ENCODE measurements around the gene NUP50.
A peak's percentile ranks its signal among the peaks of the same experiment; 100 is the strongest.

The NUP50 gene, protein sequence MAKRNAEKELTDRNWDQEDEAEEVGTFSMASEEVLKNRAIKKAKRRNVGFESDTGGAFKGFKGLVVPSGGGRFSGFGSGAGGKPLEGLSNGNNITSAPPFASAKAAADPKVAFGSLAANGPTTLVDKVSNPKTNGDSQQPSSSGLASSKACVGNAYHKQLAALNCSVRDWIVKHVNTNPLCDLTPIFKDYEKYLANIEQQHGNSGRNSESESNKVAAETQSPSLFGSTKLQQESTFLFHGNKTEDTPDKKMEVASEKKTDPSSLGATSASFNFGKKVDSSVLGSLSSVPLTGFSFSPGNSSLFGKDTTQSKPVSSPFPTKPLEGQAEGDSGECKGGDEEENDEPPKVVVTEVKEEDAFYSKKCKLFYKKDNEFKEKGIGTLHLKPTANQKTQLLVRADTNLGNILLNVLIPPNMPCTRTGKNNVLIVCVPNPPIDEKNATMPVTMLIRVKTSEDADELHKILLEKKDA

DNA sequence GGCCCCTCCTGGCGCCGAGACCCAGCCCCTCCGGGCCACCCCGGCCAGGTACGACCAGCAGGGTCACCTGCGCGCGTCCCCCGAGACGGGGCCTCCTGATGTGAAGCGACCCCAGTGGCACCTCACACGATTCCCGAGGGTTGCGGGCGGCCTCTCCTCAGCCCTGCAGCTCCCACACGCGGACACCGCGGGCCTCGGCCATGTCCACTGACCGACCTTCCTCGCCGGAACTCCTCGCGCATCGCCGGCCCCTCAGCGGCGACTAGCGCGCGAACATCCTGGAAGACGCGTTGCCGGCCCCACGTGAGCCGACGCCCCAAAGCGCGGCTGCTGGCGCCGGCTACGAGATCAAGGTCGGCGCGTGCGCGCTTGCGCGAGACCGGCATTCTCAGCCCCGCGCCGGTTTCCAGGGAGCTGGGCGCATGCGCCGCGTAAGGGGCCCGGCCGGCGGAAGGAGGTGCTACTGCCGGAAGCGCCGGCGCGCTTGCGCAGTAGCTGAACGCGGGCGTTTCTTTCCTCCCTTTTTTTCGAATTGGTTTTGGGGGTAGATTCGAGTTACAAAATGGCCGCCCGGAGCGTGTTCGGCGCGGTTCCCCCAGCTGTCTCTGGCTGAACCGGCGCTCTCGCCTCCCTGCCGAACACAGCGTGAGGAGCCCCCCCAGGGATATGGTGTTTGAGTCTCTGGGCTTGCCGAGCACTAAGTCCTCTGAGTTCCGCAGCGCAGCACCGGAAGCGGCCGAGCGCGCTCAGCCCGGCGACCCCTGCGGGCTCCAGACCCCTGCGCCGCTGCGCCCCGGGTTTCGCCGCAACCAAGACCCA lies at the start of gene NUP50:
Gene NUP50 (plus strand): TSS at position 475 of the 819 bp plus-strand sequence. CDS start 4,253 bp downstream, outside the sequence.
- peak; percentile 59 for DNase-seq

DNA sequence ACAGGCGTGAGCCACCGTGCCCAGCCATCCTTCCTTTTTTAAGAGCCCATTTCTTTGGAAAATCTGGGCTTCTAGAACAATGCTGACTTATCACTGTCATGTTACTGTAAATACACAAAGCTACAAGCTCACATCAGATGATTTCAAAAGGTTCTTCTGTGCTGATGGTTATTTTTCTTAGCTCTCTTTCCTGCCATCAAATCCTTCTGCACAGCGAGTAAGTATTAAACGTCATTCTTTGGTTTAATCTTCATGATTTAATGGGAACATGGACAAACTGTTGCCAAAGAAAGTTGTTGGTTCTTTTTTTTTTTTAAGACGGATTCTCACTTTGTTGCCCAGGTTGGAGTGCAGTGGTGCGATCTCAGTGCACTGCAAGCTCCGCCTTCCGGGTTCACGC lies 43.3 kb upstream of the NUP50 start:
- DNase-seq = no peak

DNA sequence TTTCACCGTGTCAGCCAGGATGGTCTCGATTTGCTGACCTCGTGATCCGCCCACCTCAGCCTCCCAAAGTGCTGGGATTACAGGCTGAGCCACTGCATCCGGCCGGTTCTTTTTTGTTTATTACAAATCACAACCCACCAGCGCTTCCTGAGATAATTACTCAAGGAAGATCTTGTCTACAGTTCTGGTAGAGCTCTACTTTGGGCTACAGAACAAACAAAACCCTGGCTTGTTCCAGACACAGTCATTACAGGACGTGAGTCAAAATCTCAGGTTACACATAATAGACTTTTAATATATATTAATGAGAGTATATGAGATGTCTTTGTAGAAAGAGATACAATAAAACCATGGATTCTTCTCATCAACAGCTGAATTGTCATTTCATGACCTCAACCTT lies 42.8 kb upstream of the NUP50 start:
- DNase-seq = no peak

DNA sequence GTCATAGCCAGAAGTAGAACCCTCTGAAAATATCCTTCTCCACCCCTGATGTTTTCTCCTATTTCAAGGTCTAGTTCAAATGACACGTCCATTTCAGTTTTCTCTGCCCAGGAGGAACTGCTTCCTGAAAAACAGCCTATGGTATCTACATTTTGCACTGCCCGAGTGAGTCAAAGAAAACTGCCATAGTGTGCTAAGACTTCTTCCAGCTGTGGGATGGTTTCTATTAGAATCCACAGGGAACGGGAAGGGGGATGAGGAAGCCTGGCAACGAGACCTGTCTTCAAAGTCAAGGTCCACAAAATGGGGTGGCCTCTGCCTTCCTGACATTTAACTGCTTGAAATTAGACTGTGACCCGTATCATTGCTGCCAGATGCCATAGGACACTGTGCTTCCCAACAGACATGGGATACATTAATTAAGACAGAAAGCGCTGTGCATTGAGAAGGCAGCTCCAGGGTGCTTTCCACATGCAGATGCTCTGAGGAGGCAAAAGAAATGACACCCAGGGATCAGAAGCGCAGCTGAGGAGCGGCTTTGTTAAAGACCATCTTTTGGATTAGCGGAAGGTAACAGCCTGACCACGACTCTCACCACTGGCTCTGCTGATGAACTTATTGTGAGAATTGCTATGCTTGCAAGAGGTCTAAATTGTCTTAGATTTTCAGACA lies 39.4 kb upstream of the NUP50 start:
- no peak for DNase-seq

DNA sequence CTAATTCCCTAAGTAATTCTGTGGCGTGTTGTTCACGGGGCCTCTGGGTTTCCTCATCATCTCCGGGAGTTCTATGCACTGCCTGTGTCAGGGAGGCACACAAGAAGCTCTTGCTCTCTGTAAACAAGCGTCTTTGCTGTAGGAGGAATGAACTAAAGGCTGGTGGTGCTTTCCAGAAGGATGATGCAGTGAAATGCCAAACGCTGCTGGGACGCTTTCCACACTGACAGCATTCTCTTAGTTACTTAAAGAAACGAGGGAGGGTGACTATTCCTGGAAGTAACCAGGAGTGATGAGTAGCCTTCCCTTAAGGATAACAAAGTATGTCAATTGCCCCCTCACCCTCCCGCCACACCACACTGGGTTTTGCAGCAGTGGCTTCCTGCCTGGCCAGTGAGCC lies 38.5 kb upstream of the NUP50 start:
- DNase-seq = no peak

DNA sequence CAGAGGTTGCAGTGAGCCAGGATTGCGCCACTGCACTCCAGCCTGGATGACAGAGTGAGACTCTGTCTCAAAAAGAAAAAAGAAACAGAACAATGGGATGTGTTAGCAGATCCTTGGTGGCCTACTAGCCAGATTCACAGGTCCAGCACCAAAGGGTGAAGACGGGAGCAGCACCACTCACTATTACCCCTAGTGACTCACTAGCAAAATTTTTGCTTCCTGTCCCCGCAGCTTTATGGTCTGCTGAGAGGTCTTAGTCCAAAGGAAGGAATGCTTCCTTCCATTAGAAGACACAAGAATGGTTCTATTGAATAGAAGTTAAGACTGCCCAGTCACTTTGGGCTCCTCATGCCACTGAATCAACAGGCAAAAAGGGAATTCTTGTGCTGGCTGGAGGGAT lies 35.9 kb upstream of the NUP50 start:
- DNase-seq = no peak

DNA sequence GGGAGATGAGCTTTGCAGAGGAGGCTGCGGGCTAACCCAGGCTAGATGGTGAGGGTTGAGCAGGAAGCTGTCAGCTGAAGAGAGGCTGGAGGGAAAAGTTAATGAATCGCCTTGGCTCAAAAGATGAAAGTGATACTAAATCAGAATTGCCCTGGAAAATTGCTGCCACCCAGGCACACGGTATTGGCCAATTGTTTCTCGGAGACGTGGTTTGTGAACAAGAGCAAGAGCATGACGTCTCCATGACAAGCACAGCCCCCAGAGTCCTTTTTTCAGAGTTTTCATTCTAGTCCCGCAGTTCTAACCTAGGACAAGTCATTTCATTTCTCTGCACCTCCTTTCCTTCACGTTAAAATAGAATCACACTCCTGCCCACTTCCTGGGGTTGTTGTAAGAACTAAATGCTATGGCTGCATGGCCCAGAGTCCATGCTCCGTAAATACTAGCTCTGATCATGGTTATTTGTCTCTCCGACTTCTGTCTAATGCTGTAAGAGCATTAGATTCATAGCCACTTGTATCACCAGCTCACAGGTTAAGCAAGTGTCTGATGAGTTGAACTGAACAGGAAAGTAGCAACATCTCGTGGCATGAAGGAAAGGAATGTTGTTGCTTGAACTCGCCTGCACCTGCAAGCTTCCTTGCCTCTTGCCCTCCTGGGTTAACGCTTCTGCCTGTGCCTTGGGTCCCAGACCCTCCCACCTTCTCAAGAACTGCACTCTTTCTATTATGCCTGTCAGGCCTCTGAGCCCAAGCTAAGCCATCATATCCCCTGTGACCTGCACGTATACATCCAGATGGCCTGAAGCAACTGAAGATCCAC lies 33.8 kb upstream of the NUP50 start:
- DNase-seq = no peak

DNA sequence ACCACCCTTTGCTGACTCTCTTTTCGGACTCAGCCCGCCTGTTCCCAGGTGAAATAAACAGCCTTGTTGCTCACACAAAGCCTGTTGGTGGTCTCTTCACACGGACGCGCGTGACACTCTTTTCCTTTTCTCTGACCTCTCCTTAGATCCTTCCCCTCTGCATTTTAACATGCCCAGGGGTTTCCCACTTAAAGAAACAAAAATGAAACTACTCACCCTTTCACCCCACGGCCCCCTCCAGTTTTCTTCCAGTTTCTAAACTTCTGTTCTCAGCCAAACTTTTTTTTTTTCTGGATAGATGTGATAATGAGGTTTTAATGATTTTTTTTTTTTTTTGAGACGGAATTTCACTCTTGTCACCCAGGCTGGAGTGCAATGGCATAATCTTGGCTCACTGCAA lies 32.8 kb upstream of the NUP50 start:
- DNase-seq = no peak

DNA sequence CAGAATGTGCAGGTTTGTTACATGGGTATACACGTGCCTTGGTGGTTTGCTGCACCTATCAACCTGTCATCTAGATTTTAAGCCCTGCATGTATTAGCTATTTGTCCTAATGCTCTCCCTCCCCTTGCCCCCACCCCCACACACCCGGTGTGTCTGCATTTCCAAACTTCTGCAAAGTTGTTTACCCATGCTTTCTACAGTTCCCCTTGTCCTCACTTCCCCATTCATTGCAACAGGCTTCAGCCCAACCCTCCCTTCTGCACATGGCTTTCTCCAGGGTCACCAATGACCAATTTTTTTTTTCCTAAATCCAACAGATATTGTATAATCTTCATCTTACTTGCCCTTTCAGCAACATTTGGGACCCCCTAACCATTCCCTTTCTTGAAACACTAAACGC lies 32.0 kb upstream of the NUP50 start:
- no peak for DNase-seq

DNA sequence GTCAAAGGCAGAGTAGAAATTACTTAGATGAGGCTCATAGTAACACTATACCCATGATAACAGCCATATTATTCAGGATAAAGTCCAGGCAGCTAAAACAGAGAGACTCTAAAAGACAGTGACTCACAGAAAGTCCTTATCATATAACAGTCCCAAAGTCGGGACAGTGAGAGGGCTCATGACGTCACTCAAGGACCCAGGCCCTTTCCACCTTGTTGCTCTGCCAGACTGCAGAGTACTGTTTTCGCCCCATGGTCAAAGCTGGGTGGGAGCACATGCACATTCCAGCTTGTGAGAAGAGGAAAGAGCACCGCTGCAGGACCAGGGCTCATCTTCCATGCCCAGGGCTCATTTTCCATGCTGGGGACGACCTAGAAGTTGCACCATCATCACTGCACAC lies 29.4 kb upstream of the NUP50 start:
- DNase-seq = no peak

DNA sequence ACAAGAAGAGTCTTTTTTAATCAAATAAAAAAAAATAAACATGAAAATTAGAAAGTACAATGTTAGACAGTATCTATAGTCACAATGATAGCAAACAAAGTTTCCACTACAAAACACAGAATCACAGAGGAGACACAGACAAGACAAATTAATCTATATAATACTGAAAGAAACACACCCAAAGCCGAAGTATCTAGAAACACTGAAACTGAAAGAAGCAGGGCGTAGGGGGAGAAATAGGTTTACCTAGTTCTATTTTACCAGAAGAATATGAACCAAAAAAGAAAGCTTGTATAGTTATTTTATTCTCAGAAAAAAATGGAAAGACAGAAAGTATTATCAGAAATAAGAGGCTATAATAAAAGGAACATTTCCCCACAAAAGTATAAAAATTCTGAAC lies 27.1 kb upstream of the NUP50 start:
- DNase-seq = no peak

DNA sequence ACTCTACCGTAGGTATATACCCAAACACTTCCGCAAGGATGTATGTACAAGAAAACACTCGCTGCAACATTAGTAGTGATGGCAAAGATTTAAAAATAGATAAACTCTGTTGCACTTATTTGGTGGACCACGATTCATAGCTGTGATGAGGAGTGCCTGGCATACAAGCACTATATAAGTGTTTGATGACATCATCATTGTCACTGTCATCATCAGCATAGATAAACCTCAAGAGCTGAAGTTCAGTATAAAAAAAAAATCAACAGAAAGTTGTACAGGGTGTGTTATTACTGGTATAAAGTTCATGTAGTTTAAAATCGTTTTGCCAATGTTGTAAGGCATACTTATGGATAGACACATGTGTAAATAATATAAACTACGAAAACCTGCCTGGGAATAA lies 24.0 kb upstream of the NUP50 start:
- no peak for DNase-seq

DNA sequence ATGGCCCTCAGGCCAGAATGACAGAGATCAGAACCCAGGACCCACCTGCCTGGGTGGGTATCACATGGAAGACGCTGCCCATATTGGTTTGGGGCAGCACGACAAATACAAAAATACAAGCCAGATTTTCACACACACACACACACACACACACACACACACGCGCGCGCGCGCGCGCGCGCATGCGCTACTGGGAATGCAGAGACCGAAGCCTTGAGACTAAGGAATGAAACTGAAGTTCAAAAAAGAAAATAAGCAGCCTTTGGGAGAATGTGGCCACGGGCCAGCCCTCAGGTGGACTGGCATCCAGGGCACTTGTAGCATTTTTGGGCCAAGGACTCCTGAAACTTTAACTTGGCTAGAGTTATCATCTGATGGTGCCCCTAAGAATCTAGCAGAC lies 21.3 kb upstream of the NUP50 start:
- DNase-seq = no peak

DNA sequence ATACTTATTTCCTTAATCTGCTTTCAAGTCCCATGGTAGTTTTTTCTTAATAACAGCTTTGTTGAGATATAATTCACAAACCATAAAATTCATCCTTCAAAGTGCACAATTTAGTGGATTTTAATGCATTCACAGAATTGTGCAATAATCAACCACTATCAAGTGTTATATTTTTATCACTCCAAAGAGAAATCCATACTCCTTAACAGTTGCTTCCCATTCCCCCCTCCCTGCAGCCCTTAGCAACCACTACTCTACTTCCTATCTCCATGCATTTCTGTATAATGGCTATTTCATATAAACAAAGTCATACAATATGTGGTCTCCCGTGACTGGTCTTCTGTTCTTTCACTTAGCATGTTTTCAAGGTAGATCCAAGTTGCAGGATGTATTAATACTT lies 18.8 kb upstream of the NUP50 start:
- DNase-seq = no peak

DNA sequence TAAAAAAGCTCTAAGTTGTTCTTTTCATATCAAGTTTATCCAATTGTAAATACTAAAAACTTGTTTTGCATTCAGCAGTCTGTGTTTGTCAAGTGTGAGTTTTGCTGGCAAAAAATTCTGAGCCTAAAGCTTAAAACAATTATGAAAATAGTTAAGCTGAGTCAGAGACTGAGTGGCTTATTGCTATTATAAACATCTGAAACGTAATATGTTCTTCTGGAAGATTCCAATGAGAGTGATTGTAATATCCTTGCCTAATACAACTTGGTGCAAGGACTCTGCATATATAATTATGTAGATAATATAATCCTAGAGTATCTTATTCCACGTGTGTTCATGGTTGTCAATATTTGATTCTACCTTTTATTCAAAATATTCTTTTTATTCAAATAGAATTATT lies 14.1 kb upstream of the NUP50 start:
- DNase-seq = no peak

DNA sequence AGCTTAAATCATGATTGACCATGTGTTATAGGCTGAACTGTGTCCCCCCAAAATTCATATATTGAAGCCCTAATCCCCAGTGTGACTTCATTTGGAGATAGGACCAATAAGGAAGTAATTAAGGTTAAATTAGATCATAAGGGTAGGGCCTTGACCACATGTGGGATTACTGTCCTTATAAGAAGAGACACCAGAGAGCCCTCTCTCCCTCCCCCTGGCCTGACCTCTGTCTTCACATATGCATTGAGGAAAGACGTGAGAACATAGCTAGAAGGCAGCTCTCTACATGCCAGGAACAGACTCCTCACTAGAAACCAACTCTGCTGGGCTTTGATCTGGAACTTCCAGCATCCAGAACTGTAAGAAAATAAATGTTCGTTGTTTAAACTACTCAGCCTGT lies 13.6 kb upstream of the NUP50 start:
- DNase-seq = no peak

DNA sequence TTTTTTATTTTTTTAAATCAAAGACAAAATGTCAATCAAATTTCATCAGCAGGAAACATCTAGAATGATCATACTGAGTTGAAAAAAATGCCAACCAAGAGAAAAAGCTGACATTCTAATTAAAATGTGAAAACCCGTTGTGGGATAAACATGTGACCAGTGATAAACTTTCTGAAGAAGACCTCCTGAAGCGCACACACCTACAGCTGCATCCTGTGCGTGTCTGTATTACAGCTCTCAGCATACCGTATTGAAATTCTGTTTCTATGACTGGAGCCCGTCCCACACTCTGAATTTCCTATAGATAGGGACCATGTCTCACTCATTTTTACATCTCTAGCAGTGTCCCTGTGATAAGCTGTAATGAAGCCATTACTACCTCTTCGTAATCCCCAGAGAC lies 12.2 kb upstream of the NUP50 start:
- no peak for DNase-seq

DNA sequence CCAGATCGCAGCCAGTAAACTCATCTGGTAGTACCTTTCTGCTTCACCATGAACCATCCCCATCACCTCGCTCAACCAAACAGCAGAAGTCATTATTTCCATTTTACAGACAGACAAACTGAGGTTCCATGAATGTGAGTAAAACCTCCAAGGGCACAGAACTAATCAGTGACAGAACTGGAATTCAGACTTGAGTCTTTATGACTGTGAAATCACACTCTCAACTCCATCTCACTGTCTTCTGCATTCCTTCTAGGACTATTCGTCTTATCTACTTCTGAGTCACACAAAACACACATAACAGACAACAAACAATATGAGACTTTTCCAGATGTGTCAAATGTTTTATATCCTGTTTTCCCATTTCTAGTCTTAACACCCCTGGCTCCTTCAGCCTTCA lies 9.3 kb upstream of the NUP50 start:
- no peak for DNase-seq

DNA sequence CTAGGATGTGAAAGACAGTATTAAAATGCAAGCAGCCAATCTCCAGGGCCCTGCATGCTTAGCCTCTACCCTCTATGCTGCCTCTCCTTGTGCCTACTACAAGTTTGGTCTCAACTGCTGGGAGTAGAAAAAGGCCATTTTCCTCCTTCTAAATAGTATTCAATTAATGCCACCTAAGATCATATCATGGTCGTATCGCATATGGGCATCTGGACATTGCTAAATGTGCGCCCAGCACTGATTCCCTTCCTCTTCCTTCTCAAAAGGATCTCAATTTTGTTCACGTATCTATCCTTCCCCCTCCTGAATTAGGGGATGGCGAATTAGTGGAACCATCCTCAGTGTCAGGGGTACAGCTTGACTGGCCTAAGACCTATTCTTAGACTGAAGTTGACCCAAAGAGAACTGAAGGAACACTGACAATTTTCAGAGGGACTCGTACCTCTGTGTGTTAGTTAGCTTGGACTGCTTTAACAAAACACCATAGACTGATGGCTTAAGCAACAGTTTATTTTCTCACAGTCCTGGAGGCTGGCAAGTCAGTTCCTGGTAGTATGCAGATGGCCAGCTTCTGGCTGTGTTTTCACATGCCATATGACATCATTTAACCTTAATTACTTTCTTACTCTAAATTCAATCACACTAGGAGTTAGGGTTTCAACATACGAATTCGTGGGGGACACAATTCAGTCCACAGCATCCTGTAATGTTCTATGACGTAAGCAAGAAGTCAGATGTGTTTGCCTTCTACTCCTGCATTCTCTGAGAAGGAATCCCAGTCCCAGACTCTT lies 8.5 kb upstream of the NUP50 start:
- DNase-seq = no peak

DNA sequence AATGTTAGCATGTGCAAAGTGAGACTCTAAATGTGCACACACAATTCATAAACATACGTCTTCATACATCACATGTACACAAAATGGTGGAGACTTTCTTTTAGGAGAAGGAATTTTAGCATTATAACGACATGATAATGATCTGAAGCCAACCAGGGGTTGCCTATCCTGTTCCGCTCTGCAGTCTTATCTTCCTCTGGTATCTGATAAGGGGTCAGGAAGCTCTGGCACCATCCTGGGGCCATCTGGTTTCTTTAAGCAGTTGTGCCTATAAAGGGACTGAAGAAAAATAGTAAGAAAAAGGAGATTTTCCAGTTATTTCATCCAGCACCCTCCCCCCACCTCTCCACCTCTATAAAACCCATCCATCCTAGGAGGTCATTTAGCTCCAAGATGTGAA lies 5.8 kb upstream of the NUP50 start:
- no peak for DNase-seq

DNA sequence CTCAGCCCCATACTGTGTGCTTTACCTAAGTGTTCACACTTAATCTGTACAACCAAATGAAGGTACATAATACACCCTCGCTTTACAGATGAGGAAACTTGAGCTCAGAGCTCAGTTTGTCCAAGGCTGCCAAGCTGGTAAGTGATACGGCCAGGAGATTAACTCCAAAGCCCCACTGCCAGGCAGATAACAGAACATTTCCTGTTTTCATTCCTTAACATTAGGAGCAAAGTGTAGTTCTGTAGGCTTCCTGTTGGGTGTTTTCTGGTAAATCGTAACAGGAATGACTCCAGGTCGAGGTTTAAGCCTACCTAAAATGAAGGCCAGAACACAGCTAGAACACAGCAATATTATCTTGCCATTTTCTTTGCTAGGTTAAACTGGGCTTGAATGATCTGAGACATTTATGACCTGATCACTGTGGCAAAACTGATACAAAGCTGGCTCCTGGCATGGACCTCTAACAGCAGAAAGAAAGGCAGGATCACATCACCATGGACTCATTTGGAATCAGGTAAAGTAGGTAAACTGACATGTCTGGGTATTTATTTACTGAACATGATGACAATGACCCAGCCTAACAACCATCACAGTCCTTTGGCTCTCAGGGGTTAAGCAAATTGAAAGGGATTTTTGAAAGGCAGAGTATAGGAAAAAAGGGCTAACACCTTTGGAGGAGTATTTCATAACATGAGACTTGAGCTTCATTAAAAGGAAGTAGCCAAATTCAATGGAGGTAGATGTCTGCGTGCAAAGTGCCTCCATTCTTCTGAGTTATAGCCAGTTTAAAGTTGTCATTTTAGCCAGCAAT lies 3.9 kb upstream of the NUP50 start:
- DNase-seq = no peak

Data from NCI-H2029 treated with DMSO at 0.1 percent for 48 hours (cell line).